Daoy (cell line): ENCODE results near the gene MYH8. TPM values are rescaled to one million over a fixed set of nuclear protein-coding genes. Genes with fewer than 3 reads are reported as not detected.

Experiments used
- DNase-seq: peaks from one replicate; pipeline ENCODE4 v3.0.0-alpha.2; 2015; ENCODE audit warnings: low read depth
- total RNA-seq: library from RNA; depleted of rRNA; stranded (reverse); fragments of >200 nt; shearing (Covaris generic); gene quantifications from 2 replicates; pipeline ENCODE4 v1.2.3, GENCODE V29; 2014; rRNA removed

MYH8 gene
- total RNA-seq, 1 experiment from 2014 or later: not detected

- DNase-seq: peak; percentile 54
Measured at GRCh38 chr17:10384175-10384574, 37.6 kb downstream of the MYH8 start.

GRCh38 chr17:10380631-10381408 is 40.9 kb downstream of the MYH8 start:
- peak; percentile 58 for DNase-seq

DNA sequence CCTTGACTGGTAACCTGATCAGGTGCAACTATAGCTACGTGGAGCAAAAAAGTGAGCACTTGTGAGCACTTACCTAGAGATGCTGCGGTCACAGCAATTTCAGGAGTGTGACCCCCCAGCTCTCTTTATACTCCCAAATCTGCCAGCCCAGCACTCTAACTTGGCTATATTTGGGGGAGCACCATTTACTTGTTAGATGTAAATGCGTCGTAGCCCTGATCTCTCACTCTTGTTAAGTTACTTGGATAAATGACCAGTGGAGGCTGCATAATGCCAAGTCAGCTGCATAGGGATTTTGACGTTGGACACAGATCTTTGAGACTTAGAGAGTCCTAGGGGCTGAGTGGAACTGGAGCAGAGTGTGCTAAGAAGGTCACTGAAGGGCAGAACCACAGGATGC is 48.8 kb downstream of the MYH8 start, which contains the start of gene MYH13:
TSS of gene MYH13 (minus strand) at position 101 of the 400 bp plus-strand sequence. CDS start 8,476 bp downstream, outside the sequence.
- no peak for DNase-seq

GRCh38 chr17:10370016-10370608 is 51.6 kb downstream of the MYH8 start:
- DNase-seq: peak; percentile 46

DNA sequence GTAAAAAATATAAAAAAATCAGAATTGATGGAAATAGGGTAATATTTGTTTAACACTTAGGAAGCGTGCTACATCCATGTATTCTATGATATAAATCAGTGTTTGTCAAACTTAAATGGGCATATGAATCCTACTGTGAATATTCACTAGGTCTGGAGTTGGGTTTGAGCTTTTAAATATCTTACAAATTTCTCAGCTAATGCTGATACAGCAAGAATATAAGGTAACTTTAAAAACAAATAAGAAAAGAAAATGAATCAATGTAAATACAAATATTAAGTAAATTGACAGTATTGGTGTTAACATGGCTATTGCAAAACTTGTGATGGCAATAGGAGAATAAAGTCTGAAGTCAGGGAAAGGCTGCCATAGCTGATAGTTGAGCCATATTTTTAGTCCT is 52.5 kb downstream of the MYH8 start:
- no peak for DNase-seq

DNA sequence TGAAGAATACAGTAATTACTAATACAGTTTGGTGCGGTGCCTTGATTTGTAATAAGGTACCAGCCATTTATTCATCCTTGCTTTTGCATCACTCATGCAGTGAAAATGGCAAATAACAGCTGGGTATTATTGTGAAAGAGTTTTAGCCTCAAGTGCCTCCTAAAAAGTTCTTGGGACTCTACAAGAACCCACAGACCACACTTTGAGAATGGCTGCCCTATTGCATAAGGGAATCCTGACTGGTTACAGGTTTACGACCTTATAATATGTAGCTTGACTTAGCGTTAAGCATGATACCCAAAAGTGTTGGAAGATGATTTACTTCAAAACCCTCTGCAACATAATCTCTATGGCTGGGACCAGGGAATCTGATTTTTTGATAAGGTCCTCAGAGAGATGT is 53.2 kb downstream of the MYH8 start:
- no peak for DNase-seq

DNA sequence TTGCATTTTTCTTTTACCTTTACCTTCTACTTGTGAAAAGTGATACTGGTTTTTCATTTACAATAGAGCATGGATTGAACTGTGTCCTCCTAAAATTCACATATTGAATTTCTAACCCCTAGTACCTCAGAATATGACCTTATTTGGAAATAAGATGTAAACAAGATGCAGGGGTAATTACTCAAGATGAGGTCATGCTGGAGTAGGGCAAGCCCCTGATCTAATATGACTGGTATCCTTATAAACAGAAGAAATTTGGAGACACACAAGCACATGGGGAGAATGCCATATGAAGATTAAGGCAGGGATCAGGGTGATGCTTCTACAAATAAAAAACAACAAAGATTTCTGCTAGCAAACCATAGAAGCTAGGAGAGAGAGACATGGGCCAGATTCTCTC is 61.2 kb downstream of the MYH8 start:
- DNase-seq: no peak

- peak; percentile 40 for DNase-seq
Measured at GRCh38 chr17:10357768-10358167, 64.0 kb downstream of the MYH8 start.

DNA sequence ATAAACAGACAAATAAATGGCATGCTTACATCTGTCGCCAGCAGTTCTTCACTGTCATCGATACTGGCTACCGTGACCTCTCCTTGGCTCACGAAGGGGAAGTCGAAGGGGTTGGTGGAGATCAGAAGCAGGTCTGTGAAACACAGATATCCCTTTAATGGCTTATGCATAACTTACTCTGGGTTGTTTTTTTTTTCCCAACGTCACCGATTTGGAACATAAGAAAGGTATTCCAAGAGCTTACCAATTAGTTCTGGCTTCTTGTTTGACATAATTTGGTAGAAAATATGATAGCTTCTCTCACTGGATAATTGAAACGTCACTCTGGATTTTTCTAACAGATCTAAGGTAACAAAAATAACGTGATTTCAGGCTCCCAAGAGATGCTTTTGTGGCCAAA is 67.1 kb downstream of the MYH8 start:
- no peak for DNase-seq

- DNase-seq: no peak
Measured at GRCh38 chr17:10352893-10353292, 68.9 kb downstream of the MYH8 start.

DNA sequence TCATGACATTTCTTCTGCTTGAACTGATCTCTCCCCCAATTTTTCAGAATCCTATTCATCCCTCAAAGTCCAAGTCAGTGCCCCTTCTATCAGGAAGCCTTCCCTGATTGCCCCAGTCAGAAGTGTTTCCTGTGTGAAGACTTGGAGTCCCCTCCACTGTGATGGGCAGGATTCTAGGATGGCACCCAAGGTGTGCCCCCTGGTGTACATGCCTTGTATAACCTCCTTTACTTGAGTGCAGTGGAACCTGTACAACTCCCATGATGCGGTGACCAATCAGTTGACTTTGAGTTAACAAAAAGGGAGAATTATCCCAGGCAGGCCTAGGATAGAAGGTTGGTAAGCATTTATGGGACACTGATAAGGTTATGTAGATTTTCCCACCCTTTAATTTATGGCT is 72.3 kb downstream of the MYH8 start:
- peak; percentile 35 for DNase-seq

- no peak for DNase-seq
Measured at GRCh38 chr17:10344816-10345215, 76.9 kb downstream of the MYH8 start.

Other genes with a start within 250 kb of the MYH8 start
- 1.1 and 2.5 TPM in 2 replicates for gene GAS7, start 223.3 kb downstream of the MYH8 start, total RNA-seq
- gene MYH13, start 48.9 kb downstream of the MYH8 start, total RNA-seq: under 0.01 TPM in 1 of 2 replicates, not detected in the other
- gene MYH4, start 47.6 kb upstream of the MYH8 start, total RNA-seq: not detected in 2 replicates
- gene MYH1, start 96.6 kb upstream of the MYH8 start, total RNA-seq: not detected in 2 replicates
- not detected in 2 replicates for gene MYH2, start 127.7 kb upstream of the MYH8 start, total RNA-seq
- gene MYH3, start 235.4 kb upstream of the MYH8 start, total RNA-seq: 0.63 and 0.80 TPM in 2 replicates